ENCODE data around the gene SULF2. TPM values are rescaled to one million over a fixed set of nuclear protein-coding genes. Genes with fewer than 3 reads are reported as not detected.

Gene SULF2
- total RNA-seq, 1 experiment from 2014 or later: not detected

- Histone ChIP-seq H4K20me1 (ENCODE audit: insufficient read depth, low read depth, low read length) (no peaks in the 10 kb centered on the region), H3K9ac (ENCODE audit: low read length) (no peak overlapping the region), H2AFZ (ENCODE audit: low read length) (no peak overlapping the region)
Observed at GRCh38 chr20:47790580-47790965, 5.3 kb upstream of the SULF2 start.

GRCh38 chr20:47789764-47790579 lies 4.7 kb upstream of the SULF2 start:
- H3K36me3 ChIP-seq (ENCODE audit: insufficient read depth, low read length): no peaks in the 10 kb centered on the region
- no peak overlapping the region for H3K4me3 ChIP-seq (ENCODE audit: low read length)
- no peaks in the 10 kb centered on the region for H3K9me3 ChIP-seq (ENCODE audit: low read length)
- no peaks in the 10 kb centered on the region for H4K20me1 ChIP-seq (ENCODE audit: insufficient read depth, low read depth, low read length)
- H2AFZ ChIP-seq (ENCODE audit: low read length): no peak overlapping the region
- no peaks in the 10 kb centered on the region for H3K9me2 ChIP-seq (replicated peaks; ENCODE audit: insufficient read depth, low read length)
- no peaks in the 10 kb centered on the region for H3K4me1 ChIP-seq (ENCODE audit: low read length)
- H3K27me3 ChIP-seq (ENCODE audit: low read length): no peaks in the 10 kb centered on the region
- no peak overlapping the region for H3K27ac ChIP-seq (ENCODE audit: low read length)
- H3K4me2 ChIP-seq (ENCODE audit: low read depth, low read length, poor library complexity, severe bottlenecking): no peak overlapping the region
- no peak for DNase-seq
- no peak overlapping the region for H3K9ac ChIP-seq (ENCODE audit: low read length)
- H3K79me2 ChIP-seq (ENCODE audit: low read length): no peaks in the 10 kb centered on the region

More at GRCh38 chr20:47790580-47790965, 5.3 kb upstream of the SULF2 start:
- H3K27ac ChIP-seq (ENCODE audit: low read length): no peak overlapping the region
- no peak overlapping the region for H3K4me2 ChIP-seq (ENCODE audit: low read depth, low read length, poor library complexity, severe bottlenecking)
- no peak overlapping the region for H3K4me3 ChIP-seq (ENCODE audit: low read length)
- no peaks in the 10 kb centered on the region for H3K4me1 ChIP-seq (ENCODE audit: low read length)
- H3K27me3 ChIP-seq (ENCODE audit: low read length): no peaks in the 10 kb centered on the region
- H3K79me2 ChIP-seq (ENCODE audit: low read length): no peaks in the 10 kb centered on the region
- no peaks in the 10 kb centered on the region for H3K9me3 ChIP-seq (ENCODE audit: low read length)
- H3K9me2 ChIP-seq (replicated peaks; ENCODE audit: insufficient read depth, low read length): no peaks in the 10 kb centered on the region
- no peaks in the 10 kb centered on the region for H3K36me3 ChIP-seq (ENCODE audit: insufficient read depth, low read length)
- no peak for DNase-seq

- no peaks in the 10 kb centered on the region for H3K9me2 ChIP-seq (replicated peaks; ENCODE audit: insufficient read depth, low read length)
- no peak overlapping the region for H3K27ac ChIP-seq (ENCODE audit: low read length)
- no peak overlapping the region for H3K9ac ChIP-seq (ENCODE audit: low read length)
- no peaks in the 10 kb centered on the region for H3K36me3 ChIP-seq (ENCODE audit: insufficient read depth, low read length)
- no peaks in the 10 kb centered on the region for H3K4me1 ChIP-seq (ENCODE audit: low read length)
- H2AFZ ChIP-seq (ENCODE audit: low read length): no peak overlapping the region
- no peaks in the 10 kb centered on the region for H3K9me3 ChIP-seq (ENCODE audit: low read length)
- H3K27me3 ChIP-seq (ENCODE audit: low read length): no peaks in the 10 kb centered on the region
- H3K4me3 ChIP-seq (ENCODE audit: low read length): no peak overlapping the region
- DNase-seq: no peak
- no peaks in the 10 kb centered on the region for H4K20me1 ChIP-seq (ENCODE audit: insufficient read depth, low read depth, low read length)
- H3K4me2 ChIP-seq (ENCODE audit: low read depth, low read length, poor library complexity, severe bottlenecking): no peak overlapping the region
- no peaks in the 10 kb centered on the region for H3K79me2 ChIP-seq (ENCODE audit: low read length)
Observed at GRCh38 chr20:47789081-47789763, 3.9 kb upstream of the SULF2 start.

DNA sequence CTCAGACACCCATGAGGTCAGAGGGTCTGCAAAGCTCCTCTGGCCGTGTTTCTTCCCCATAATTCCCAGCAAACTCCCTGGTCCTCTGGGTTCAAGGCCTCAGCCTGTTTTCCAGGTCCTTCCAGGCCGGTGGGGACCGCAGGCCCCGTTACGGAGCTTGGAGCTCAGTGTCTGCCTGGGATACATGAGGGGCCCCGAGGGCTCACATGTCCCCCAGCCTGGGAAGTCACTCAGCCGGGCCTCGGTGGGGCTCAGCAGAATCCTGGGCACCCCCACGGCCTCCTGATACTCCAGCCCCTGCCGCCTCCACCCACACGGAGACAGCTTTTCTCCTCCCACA lies 3.4 kb upstream of the SULF2 start:
- H3K4me3 ChIP-seq (ENCODE audit: low read length): no peak overlapping the region
- H3K9ac ChIP-seq (ENCODE audit: low read length): no peak overlapping the region
- H3K9me3 ChIP-seq (ENCODE audit: low read length): no peaks in the 10 kb centered on the region
- no peaks in the 10 kb centered on the region for H3K4me1 ChIP-seq (ENCODE audit: low read length)
- H3K79me2 ChIP-seq (ENCODE audit: low read length): no peaks in the 10 kb centered on the region
- H2AFZ ChIP-seq (ENCODE audit: low read length): no peak overlapping the region
- H3K4me2 ChIP-seq (ENCODE audit: low read depth, low read length, poor library complexity, severe bottlenecking): no peak overlapping the region
- H3K9me2 ChIP-seq (replicated peaks; ENCODE audit: insufficient read depth, low read length): no peaks in the 10 kb centered on the region
- no peak for DNase-seq
- H3K27me3 ChIP-seq (ENCODE audit: low read length): no peaks in the 10 kb centered on the region
- H4K20me1 ChIP-seq (ENCODE audit: insufficient read depth, low read depth, low read length): no peaks in the 10 kb centered on the region
- H3K36me3 ChIP-seq (ENCODE audit: insufficient read depth, low read length): no peaks in the 10 kb centered on the region
- H3K27ac ChIP-seq (ENCODE audit: low read length): no peak overlapping the region

GRCh38 chr20:47786765-47787107 lies 1.5 kb upstream of the SULF2 start:
- DNase-seq: no peak
- no peaks in the 10 kb centered on the region for H3K27me3 ChIP-seq (ENCODE audit: low read length)
- H4K20me1 ChIP-seq (ENCODE audit: insufficient read depth, low read depth, low read length): no peaks in the 10 kb centered on the region
- no peak overlapping the region for H3K27ac ChIP-seq (ENCODE audit: low read length)
- no peaks in the 10 kb centered on the region for H3K4me1 ChIP-seq (ENCODE audit: low read length)
- H3K36me3 ChIP-seq (ENCODE audit: insufficient read depth, low read length): no peaks in the 10 kb centered on the region
- H3K9me2 ChIP-seq (replicated peaks; ENCODE audit: insufficient read depth, low read length): no peaks in the 10 kb centered on the region
- H3K4me3 ChIP-seq (ENCODE audit: low read length): no peak overlapping the region
- no peaks in the 10 kb centered on the region for H3K79me2 ChIP-seq (ENCODE audit: low read length)
- no peak overlapping the region for H3K4me2 ChIP-seq (ENCODE audit: low read depth, low read length, poor library complexity, severe bottlenecking)
- H3K9me3 ChIP-seq (ENCODE audit: low read length): no peaks in the 10 kb centered on the region
- H2AFZ ChIP-seq (ENCODE audit: low read length): no peak overlapping the region
- no peak overlapping the region for H3K9ac ChIP-seq (ENCODE audit: low read length)

GRCh38 chr20:47785854-47786764 lies 828 bp upstream of the SULF2 start:
- DNase-seq: no peak
- no peak overlapping the region for H2AFZ ChIP-seq (ENCODE audit: low read length)

GRCh38 chr20:47784599-47785310 lies 526 bp downstream of the SULF2 start:
- Histone ChIP-seq H4K20me1 (ENCODE audit: insufficient read depth, low read depth, low read length) (no peaks in the 10 kb centered on the region), H3K27me3 (ENCODE audit: low read length) (no peaks in the 10 kb centered on the region), H3K9ac (ENCODE audit: low read length) (no peak overlapping the region), H2AFZ (ENCODE audit: low read length) (no peak overlapping the region), H3K4me3 (ENCODE audit: low read length) (no peak overlapping the region), H3K4me2 (ENCODE audit: low read depth, low read length, poor library complexity, severe bottlenecking) (no peak overlapping the region), H3K9me3 (ENCODE audit: low read length) (no peaks in the 10 kb centered on the region), H3K36me3 (ENCODE audit: insufficient read depth, low read length) (no peaks in the 10 kb centered on the region), H3K79me2 (ENCODE audit: low read length) (no peaks in the 10 kb centered on the region), H3K27ac (ENCODE audit: low read length) (no peak overlapping the region), H3K4me1 (ENCODE audit: low read length) (no peaks in the 10 kb centered on the region), H3K9me2 (replicated peaks; ENCODE audit: insufficient read depth, low read length) (no peaks in the 10 kb centered on the region)
- DNase-seq: no peak

More at GRCh38 chr20:47785854-47786764, 828 bp upstream of the SULF2 start:
- no peaks in the 10 kb centered on the region for H3K27me3 ChIP-seq (ENCODE audit: low read length)
- H3K9ac ChIP-seq (ENCODE audit: low read length): no peak overlapping the region
- no peaks in the 10 kb centered on the region for H3K79me2 ChIP-seq (ENCODE audit: low read length)
- H4K20me1 ChIP-seq (ENCODE audit: insufficient read depth, low read depth, low read length): no peaks in the 10 kb centered on the region
- no peaks in the 10 kb centered on the region for H3K9me2 ChIP-seq (replicated peaks; ENCODE audit: insufficient read depth, low read length)
- H3K9me3 ChIP-seq (ENCODE audit: low read length): no peaks in the 10 kb centered on the region
- H3K4me2 ChIP-seq (ENCODE audit: low read depth, low read length, poor library complexity, severe bottlenecking): no peak overlapping the region
- no peaks in the 10 kb centered on the region for H3K36me3 ChIP-seq (ENCODE audit: insufficient read depth, low read length)
- H3K4me3 ChIP-seq (ENCODE audit: low read length): no peak overlapping the region
- H3K27ac ChIP-seq (ENCODE audit: low read length): no peak overlapping the region
- no peaks in the 10 kb centered on the region for H3K4me1 ChIP-seq (ENCODE audit: low read length)

All from Karpas-422 (cell line).